Measurements from ENCODE around the gene EME1. TPM values are rescaled to one million over a fixed set of nuclear protein-coding genes. Genes with fewer than 3 reads are reported as not detected.

EME1 gene
- total RNA-seq, 6 experiments from 2014 or later = 0.12 to 1.3 (median 0.66) TPM; not detected in 2

DNA sequence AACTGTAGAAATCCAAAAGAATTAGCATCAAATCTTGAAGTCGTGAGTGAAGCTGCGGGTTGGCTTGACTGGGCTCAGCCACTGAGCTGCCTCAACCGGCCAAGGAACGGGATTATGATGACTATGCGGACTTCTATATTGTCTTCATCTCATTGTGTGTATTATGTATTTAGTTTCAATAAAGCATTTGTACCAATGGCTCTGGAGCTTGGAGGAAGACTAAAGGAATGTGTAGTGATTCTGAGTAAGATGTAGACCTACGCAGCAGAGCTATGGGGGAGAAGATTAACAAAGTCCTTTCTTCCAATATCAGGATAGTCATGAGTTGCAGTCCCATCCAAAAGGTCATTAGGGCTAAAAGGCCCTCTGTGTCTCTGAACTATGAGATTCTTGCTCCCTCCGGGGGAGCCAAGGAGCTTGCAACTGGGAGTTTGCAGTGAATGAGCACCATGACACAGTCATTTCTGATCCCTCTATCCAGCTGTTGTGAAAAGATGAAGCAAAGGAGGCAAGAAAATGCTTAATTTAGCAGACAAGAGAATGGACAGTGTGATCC, 8.3 kb downstream of the EME1 start:
- 95% methylated on average over 6 of the region's 7 CpGs for WGBS (ENCODE audit: insufficient coverage, low coverage, low lambda C conversion rate, missing lambda C conversion rate)
- no peaks in the 10 kb centered on the region for H3K9me3 ChIP-seq
- TF ChIP-seq, protein P1, sequence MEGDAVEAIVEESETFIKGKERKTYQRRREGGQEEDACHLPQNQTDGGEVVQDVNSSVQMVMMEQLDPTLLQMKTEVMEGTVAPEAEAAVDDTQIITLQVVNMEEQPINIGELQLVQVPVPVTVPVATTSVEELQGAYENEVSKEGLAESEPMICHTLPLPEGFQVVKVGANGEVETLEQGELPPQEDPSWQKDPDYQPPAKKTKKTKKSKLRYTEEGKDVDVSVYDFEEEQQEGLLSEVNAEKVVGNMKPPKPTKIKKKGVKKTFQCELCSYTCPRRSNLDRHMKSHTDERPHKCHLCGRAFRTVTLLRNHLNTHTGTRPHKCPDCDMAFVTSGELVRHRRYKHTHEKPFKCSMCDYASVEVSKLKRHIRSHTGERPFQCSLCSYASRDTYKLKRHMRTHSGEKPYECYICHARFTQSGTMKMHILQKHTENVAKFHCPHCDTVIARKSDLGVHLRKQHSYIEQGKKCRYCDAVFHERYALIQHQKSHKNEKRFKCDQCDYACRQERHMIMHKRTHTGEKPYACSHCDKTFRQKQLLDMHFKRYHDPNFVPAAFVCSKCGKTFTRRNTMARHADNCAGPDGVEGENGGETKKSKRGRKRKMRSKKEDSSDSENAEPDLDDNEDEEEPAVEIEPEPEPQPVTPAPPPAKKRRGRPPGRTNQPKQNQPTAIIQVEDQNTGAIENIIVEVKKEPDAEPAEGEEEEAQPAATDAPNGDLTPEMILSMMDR (IDR thresholded peaks at IDR 0.05) = no peak
- no peak for TF ChIP-seq POLR2A (IDR thresholded peaks at IDR 0.05)
- H3K27me3 ChIP-seq = no peaks in the 10 kb centered on the region
- H3K4me3 ChIP-seq = no peak overlapping the region
- no peaks in the 10 kb centered on the region for H3K4me1 ChIP-seq
- ATAC-seq (no peak), DNase-seq (no peak)
- intact Hi-C loops (cut with DNase I) = no loop called here
- H3K36me3 ChIP-seq = peaks cover 0 to 53% (median 38%) of the 10 kb centered on the region in 4 donors
- H3K27ac ChIP-seq = no peak overlapping the region

DNA sequence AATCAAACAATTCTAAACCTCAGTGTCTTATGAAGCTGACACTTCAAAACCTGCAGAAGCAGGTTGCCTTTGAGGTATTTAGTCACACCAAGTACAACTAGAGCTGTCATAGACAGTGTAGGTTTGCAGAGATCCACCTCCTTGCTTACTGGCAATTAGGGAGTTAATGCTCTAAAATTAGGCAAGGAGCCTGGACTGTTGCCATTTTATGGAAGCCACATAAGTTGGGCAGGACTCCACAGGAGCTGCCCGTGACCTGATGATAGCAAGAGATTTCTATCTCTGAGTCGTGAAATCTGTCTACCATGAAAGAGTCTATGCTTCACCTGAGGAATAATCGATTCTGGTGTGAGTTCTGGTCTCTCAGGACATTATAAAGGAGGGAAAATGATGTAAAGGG, 8.9 kb downstream of the EME1 start:
- TF ChIP-seq POLR2A (IDR thresholded peaks at IDR 0.05) = no peak
- TF ChIP-seq, protein P1 (IDR thresholded peaks at IDR 0.05) = no peak
- ATAC-seq = no peak
- DNase-seq = no peak
- Histone ChIP-seq H3K36me3 (peaks cover 0 to 59% (median 40%) of the 10 kb centered on the region in 4 donors), H3K27me3 (no peaks in the 10 kb centered on the region), H3K27ac (no peak overlapping the region), H3K4me1 (no peaks in the 10 kb centered on the region), H3K4me3 (no peak overlapping the region), H3K9me3 (no peaks in the 10 kb centered on the region)
- 40% methylated on average over 3 of the region's 3 CpGs for WGBS (ENCODE audit: insufficient coverage, low coverage, low lambda C conversion rate, missing lambda C conversion rate)
- intact Hi-C loops (cut with DNase I) = no loop called here

- ATAC-seq (no peak), DNase-seq (no peak)
- Histone ChIP-seq H3K27ac (no peak overlapping the region), H3K27me3 (no peaks in the 10 kb centered on the region), H3K36me3 (peaks cover 6 to 69% (median 50%) of the 10 kb centered on the region in 4 donors), H3K4me3 (no peak overlapping the region), H3K4me1 (no peaks in the 10 kb centered on the region), H3K9me3 (no peaks in the 10 kb centered on the region)
- TF ChIP-seq, protein P1 (IDR thresholded peaks at IDR 0.05) = no peak
- no peak for TF ChIP-seq POLR2A (IDR thresholded peaks at IDR 0.05)
- intact Hi-C loops (cut with DNase I) = no loop called here
- WGBS (ENCODE audit: insufficient coverage, low coverage, low lambda C conversion rate, missing lambda C conversion rate) = 95% methylated on average over 4 of the region's 12 CpGs
Observed at GRCh38 chr17:50382931-50383330, 9.9 kb downstream of the EME1 start.

GRCh38 chr17:50386510-50386909, 13.5 kb downstream of the EME1 start:
- no peaks in the 10 kb centered on the region for H3K9me3 ChIP-seq
- H3K4me1 ChIP-seq = no peaks in the 10 kb centered on the region
- H3K4me3 ChIP-seq = no peak overlapping the region
- peaks cover 13 to 94% (median 67%) of the 10 kb centered on the region in 4 donors for H3K36me3 ChIP-seq
- ATAC-seq = no peak
- TF ChIP-seq, protein P1 (IDR thresholded peaks at IDR 0.05) = no peak
- TF ChIP-seq POLR2A (IDR thresholded peaks at IDR 0.05) = no peak
- no peak for DNase-seq
- intact Hi-C loops (cut with DNase I) = no loop called here
- no peaks in the 10 kb centered on the region for H3K27me3 ChIP-seq
- H3K27ac ChIP-seq = no peak overlapping the region
- 48% methylated on average over 3 of the region's 3 CpGs for WGBS (ENCODE audit: insufficient coverage, low coverage, low lambda C conversion rate, missing lambda C conversion rate)

Measured in right lobe of liver (tissue), 6 donors.